ENCODE measurements around the gene SORBS2.

SORBS2 gene

DNA sequence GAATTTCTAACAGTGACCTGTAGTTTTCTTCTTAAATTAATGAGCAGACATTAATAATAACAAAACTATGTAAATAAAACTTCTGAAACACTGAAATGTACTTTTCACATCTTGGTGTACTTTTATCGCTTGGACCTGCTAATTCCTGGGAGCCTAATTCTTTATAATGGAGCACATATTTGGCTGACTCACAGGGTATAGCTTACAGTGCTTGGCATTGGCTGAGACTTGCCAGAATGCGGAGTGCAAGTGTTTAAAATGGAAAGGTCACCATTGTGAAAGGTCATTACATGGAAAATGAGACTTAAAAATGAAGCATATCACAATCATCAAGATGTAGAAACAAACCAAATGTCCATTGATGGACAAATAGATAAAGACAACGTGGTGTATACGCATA, 139.4 kb downstream of the SORBS2 start:
- no peak for DNase-seq (ENCODE audit: low read depth, low spot score)

DNA sequence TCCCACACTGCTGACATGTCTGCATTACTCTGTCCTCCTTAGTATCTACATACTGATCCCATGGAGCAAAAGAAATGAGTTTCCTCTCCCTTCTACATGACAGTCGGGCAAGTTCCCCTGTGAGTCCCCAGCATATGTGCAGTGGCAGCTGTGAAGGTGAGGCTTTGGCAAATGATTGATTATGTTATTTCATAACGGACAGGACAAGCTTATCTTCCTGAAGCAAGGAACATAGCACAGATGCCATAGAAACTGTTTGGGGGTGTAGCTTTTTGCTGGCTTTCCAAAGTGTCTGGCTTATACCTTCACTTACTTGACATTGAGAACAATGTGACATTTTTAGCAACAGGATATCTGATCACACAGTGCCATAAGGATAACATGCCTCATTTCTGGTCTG, 139.8 kb downstream of the SORBS2 start:
- no peak for DNase-seq (ENCODE audit: low read depth, low spot score)

DNA sequence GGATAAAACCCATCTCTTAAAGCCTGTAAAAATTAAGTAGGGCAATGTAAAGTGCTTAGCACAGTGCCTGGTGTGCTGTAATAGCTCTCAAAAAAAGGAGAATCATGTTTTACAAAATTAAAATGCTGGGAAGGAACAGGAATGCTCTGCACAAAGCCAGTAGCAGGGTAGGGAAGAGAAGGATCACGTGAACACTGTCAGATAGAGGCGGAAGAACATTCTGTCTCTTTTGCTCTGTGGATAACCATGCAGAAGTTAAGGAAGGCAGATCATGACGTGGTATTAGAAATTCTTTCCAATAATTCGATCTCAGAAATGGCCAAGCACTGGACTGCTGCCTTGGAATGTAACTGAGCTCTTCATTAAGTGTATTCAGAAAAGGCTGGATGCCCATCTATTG, 140.5 kb downstream of the SORBS2 start:
- no peak for DNase-seq (ENCODE audit: low read depth, low spot score)

DNA sequence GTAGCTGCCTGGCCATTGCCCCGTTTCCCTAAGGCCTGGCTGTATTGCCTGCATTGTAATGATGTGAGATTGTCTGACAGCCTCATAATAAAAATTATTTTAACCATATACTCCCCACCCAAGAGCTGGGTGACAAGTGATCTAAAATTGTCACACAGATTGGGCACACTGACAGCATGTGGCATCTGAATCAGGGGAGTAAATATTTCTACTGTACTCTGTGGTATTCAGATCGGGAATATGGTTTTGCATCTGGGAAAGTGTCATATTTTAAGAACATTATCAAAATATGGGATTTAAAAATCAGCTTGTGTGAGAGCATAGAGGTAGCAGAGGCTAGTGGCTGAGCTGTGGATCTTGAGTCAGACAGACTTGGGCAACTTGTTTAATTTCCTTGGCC, 140.9 kb downstream of the SORBS2 start:
- DNase-seq (ENCODE audit: low read depth, low spot score): no peak

DNA sequence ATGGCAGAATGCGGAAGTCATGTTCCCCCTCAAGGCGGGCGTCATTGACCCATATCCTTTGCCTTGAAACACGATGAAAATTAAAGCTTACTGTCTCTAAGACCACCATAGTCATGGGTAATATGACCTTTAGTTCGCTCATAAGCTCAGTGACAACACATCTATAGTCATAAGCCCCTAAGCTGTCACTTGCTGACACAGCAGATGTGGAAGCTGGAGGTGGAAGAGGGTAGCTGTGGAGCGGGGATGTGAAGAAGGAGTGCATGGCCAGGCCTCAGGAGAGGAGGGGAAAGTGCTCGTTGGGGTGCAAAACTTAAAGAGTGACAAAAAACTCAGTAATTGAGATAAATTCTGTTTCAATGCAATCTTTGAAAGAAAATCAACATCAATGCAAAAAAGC, 142.7 kb downstream of the SORBS2 start:
- DNase-seq (ENCODE audit: low read depth, low spot score): no peak

DNA sequence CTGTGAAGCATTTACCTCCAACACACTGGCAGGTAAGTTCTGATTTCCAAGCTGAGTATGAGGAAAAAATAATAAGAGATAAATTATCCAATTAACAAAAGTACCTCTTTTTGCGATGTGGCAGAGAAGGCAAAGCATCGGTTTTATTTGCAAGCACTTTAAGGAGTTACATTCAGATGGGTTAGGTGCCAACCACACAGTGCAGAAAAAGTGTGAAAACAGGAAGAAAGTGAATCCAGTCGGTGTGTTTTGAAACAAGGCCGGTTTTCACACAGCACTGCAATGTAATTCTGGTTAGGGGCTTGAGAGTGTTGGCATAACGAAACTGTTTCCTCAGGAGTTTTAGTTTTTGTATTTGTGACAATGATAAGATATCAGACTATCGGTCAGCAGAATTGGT, 145.8 kb downstream of the SORBS2 start:
- DNase-seq (ENCODE audit: low read depth, low spot score): no peak

DNA sequence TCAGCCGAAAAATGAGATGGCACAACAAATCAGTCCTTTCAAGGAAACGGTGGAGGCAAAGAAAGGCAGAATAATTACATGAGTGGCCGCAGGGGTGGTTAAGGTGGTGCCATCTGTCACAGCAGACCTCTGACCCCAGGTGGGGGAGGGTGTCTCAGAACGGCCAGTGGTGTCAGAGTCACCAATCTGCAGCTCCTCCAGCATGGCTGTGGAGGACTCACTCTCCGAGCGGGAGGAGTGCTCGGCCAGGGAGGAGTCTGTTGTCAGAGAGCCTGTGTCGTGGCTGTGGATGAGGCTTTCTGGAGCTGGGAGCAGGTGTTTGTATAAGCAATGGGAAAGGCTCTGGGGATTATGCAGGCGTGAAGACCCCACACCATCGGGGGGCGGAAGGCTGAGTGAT, 146.3 kb downstream of the SORBS2 start:
- no peak for DNase-seq (ENCODE audit: low read depth, low spot score)

DNA sequence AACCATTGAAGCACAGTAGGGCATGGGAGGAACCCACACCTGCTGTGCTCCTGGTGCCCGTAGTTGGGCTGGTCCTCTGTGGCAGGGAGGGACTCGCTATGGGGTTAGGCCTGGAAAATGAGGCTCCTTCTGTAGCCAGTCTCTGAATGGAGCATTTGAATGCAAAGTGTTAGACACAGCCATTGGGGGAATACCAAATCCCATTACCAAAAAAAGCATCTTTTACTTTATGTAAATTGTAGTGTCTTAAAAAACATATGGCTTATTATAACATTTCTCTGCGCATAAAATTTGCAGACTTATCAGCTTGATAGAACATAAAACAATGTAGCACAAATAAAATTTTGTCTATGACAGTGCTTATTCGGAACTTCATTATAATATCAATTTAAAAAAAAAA, 147.5 kb downstream of the SORBS2 start:
- no peak for DNase-seq (ENCODE audit: low read depth, low spot score)

DNA sequence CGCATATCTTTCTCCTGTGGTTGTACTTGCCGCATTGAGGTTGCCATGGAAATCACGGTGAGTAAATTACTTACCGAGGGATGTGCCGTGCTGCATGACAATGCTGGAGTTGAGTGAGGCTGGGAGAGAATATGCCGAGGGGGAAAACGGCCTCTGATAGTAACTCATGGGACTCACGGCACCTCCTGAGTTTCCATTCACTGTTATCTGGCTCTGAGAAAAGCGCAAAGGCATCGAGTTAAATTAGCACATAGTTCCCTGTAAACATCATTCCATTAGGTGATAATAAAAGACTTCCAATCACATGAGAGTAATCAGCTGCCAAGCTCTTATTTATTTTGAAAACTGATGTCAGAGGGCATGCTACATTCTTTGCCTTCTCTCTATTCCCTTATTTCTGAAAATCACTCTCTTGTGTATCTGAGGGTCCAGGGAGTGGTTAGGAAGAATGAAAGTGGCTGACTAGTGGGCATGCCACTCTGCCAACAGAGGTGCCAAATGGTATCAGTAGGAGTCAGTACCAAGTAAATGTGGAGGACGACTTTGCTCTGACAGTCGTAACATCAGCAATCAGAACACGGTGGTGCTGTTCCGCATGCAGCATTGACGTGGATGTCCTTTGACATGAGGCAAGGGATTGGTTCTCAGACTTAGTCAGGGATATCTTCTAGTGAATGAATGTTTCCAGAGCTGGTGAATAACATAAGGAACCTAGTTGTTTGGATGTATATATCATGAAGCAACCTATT, 149.8 kb downstream of the SORBS2 start:
- DNase-seq (ENCODE audit: low read depth, low spot score): no peak

DNA sequence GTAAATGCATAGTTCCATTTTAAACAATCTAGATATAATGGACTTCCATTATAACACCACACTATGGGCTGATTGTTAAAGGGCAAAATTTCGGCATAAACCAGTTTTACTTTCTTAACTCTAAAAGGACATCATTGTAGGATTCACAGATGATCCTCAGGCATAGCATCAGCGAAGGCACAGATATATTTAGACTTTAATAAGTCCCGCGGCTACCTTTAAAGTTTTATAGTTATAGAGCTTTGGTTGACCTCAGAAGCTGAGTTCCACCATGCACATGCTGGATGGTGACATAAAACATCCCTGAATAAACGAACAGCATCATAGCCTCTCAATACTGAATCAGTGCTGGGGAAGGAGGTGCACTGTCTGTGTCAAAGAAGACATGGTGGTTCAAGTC, 151.7 kb downstream of the SORBS2 start:
- DNase-seq (ENCODE audit: low read depth, low spot score): no peak

DNA sequence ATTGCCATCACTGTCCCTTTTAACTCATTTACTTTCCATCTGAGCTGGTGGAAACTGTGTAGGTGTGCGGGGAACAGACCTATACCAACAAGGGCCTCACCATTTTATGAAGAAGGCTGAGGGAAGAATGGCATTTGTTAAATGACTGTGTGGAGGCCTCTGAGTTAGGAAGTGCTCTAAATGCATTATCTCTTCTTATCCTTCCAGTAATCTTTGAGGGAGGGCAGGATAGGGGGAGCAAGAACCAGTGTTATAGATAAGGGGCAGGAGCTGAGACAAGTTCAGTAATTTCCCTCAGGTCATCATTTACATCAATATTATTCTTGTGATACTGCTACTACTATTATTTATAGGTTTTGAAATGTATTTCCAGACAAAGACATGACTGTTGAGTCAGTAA, 154.3 kb downstream of the SORBS2 start:
- no peak for DNase-seq (ENCODE audit: low read depth, low spot score)

DNA sequence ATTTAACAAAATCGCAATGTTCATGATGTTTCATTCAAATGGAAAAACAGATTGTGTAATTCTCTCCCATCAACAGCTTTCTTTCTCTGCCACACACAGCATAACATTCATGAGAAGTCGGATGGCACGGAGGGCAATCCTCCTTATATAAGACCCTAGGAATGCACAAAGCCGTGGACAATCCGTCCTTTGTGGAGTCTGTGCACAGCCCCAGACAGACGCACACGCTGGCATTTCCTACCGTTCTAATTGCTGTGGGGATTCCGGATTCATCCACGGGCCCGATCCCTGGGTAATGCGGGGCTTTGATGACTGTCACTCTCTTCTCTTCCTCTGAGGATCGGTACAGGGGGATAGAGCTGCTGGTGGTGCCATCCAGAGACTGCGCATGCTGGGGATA, 154.8 kb downstream of the SORBS2 start:
- DNase-seq (ENCODE audit: low read depth, low spot score): no peak

DNA sequence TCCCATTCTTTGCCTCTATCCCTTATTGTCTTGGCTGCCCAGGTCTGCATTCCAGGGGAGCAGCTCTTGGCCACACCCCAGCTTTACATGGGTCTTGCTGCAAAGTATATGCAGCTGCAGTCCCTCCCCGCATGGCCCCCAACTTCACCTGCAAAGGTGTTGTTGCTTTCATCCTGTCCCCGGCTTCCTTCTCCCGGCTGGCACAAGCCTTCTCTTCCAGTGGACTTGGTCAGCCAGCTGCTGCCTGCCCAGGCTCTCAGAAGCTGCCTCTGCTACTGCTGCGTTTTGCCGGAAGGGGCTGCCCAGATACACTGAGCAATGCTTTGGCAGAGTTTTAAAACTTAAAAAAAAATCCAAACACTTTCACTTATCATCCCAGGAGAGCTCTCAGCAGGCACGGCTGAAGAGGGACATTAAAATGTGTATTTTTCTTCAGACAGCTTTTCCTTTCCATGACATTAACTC, 155.5 kb downstream of the SORBS2 start:
- DNase-seq (ENCODE audit: low read depth, low spot score): no peak

DNA sequence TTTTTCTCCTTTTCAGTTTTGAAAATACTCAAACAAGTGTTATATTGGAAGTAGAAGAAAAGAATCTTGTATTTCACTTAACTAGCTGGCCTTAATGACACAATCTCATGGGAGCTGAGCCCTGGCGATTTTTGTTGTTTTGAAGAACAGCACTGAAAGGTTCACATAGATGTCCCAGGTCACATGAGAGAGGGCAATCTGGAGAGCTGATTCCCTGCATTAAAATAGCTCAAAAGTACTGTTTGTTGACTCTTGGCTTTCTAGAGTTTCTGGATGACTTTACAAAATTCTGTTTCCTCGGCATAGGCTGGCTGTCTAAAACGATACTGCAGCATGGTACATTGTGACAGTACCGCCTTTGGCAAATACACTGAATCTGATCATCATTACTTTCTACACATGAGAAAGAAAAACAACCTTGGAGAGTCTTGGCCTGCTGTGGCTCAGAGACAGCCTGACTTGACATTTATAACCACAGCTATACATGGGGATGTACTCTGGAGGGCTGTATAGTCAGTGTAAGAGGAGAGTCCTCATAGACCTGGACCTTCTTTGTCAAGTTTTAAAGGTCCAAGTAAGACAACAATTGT, 156.9 kb downstream of the SORBS2 start:
- DNase-seq (ENCODE audit: low read depth, low spot score): no peak

DNA sequence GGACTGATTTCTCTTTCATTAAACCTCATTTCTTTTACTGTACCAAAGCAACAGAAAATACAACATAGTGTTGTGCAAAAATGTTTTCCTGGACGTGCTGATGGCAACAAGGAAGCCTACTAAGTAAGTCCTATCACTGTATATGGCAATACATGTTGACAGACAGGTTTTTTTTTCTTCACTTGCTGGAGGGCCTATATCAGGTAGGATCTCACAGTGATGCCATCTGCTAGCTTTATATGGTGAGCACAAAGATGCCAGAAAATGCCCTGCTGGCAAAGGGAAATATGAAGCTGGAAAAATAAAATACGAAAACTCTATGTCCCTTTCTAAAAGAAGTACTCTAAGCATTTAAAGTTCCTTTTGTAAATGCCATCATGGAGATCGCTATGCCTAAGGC, 157.7 kb downstream of the SORBS2 start:
- no peak for DNase-seq (ENCODE audit: low read depth, low spot score)

DNA sequence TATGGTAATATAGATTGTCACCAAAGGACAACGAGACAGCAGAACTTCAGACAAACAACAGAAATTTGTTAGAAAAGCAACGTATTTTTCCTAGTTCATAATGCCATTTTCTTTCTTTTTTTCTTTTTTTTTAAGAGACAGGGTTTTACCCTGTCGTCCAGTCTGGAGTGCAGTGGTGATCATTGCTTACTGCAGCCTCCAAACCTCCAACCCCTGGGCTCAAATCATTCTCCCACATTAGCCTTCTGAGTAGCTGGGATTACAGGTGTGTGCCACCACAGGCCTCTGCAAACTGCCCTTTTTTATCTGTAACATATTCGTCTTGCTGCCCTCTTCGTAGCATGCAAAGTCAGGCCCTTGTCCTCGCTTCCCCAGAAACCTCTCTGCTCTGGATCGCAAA, 160.1 kb downstream of the SORBS2 start:
- DNase-seq (ENCODE audit: low read depth, low spot score): no peak

DNA sequence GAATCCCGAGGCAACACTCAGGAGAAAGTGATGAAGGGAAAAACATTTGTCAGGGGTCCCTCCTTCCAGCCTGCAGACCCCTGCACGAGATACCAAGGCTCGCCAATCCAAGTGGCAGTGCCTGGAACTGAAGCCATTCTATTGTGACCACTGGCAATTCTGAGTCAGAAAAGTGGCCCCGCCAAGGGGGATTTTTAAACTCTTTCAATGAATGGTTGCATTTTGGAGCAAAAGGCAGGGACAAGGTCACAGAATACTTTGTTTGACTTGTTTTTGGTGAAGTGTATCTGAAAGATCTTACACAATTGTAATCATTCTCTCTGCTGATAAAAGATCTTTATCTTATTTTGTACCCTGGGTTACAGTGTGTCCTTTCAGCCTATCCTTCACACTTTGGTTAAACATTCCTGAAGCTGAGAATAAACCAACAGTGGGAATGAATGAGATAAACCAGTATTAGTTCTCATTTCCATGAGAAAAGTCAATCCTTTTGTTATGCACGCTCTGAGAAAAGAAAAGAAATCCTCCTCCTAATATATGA, 160.8 kb downstream of the SORBS2 start:
- DNase-seq (ENCODE audit: low read depth, low spot score): no peak

DNA sequence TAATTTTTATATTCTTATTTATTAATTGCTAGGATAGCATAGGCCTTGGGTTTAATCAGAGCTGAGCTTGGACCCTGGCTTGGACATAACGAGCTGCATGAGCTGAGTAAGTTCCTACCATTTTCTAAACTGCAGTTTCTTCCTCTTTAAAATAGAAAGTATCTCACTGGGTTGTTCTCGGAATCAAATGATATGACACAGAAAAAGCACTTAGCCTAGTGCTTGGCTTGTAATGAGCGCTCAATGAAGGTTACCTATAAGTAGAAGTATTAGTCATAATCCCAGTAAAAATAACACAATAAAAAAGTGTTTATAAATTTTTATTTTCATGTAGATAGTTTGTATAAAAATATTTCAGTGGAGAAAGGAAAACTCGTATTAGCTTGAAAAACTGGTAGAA, 163.4 kb downstream of the SORBS2 start:
- no peak for DNase-seq (ENCODE audit: low read depth, low spot score)

DNA sequence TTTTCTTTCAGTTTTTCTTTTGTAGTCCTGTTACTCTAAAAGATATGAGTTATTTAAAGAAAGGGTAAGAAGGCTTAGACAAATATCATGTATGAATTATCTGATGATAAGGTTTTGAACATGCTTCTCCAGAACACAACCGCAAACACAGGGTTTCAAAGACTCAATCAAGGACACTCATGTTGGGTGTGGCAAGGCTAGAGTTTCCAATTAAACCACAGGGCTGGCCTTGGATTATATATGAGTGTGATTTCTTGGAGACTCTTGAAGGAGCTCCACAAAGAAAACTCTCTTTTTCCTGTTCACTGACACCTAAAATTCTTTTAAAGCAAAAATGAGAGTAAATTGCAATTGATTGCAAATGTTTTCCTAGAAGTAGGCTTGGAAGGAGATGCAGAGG, 166.6 kb downstream of the SORBS2 start:
- DNase-seq (ENCODE audit: low read depth, low spot score): no peak

DNA sequence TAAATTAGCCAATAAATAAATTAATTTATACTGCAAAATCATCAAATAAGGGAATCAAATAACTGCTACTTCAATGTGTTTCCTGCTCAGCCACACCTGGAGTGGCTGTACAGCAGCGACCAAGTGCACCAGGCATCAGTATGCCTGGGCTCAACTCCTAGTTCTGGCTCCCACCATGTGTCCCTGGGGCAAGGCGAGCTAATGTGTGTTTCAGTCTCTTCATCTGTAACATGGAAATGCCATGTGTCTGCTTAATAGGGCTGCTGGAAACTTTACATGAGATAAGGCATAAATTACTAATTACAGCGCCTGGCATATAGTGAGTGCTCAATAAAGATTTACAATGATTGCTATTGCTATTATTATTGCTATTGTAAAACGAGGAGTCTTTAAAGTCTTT, 167.6 kb downstream of the SORBS2 start:
- no peak for DNase-seq (ENCODE audit: low read depth, low spot score)

DNA sequence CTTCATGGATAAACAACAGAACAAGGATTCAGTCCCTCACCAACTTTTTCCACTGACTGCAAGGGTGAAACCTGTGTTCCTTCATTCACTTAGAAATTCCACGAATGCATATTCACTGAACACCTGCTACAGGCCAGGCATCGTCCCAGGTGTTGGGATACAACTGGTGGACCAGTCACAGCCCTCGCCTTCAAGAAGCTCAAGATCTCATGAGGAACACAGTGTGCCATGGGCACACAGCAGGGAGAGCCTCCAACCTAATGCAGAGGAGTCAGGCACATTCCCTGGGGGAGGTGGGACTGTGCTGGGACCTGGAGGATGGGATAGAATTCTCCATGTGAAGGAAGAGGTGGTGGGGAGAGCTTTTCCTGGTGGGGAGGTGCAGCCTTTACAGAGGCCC, 169.1 kb downstream of the SORBS2 start:
- no peak for DNase-seq (ENCODE audit: low read depth, low spot score)

DNA sequence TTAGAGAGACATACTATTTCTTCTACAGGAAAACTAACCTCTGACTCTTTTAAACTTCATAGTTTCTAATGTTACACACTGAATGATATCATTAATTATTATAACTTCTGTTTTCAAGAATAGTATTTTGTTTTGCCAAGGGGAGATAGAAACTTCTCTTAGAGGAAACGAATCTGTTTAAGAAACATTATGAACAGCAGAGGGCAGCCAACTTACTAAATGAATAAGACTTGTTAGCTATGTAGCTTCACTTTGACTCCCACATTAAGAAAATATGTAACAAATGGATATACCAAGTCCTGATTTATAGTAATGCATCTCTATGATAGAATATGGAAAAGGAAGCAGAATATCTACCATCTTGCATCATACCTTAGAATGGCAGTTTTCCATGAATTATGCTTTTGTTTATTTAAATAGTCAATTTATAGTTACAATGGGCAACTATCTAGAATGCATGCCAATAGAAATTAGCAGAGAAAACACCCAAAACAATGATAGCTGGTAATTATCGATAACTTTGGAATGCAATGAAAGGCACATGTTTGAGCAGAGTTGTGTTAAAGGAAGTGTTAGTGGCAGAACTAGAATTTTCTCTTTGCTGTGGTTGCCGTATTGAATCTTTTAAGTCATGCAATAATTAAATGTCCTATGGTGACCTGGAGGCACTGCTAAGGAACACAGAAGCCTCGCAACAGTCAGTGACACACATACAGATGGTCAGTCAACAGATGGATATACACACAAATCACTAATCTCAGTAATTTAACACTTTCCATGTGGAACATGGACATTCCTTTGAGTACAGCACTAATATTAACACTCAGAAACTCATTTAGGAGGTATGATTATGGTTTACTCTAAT, 171.0 kb downstream of the SORBS2 start:
- DNase-seq (ENCODE audit: low read depth, low spot score): no peak

All from activated naive CD8-positive, alpha-beta T cell treated with anti-CD3 and anti-CD28 coated beads, Interleukin-2, amount 50 U/mL, for 16 hours (primary cell).